ENCODE results near the gene CHD1. TPM values are rescaled to one million over a fixed set of nuclear protein-coding genes. Genes with fewer than 3 reads are reported as not detected.
A peak's percentile ranks its signal among the peaks of the same experiment; 100 is the strongest.

The CHD1 gene
- total RNA-seq, 1 donor from 2014 or later: 24.6 TPM

DNA sequence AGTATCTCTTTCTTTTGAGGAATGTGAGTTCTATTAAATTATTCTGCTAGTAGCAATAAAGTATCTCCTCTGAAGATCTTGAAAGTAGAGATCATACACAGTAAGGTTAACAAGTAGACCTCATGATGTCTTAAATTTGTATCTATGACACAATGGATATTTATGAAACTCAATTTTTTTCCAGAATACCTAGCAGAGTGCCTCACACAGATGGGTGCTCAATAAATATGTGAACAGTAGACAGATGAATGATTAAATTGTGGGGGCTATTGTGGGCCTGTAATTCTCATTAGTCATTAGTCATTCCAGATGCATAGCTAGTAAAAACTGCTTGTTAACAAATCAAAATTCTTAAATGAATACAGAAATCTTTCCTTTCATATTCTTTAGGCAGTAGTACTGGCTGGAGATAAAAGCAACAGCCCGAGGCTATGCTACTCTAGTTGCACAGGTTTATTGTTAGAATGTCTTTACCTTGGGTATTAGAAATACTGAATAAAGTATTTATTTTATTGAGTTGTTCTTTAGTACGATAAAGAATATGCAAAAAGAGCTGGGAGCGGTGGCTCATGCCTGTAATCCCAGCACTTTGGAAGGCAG is 22.0 kb downstream of the CHD1 start:
- Mint-ChIP-seq H3K9me3 (ENCODE audit: low read depth) (no peaks in the 10 kb centered on the region), H3K4me1 (ENCODE audit: low read depth) (peaks cover 33% of the 10 kb centered on the region), H3K27me3 (ENCODE audit: low read depth) (no peaks in the 10 kb centered on the region), H3K4me3 (ENCODE audit: unreplicated experiment) (no peak overlapping the region), H3K36me3 (ENCODE audit: low read depth) (peaks cover 3% of the 10 kb centered on the region), H3K27ac (ENCODE audit: unreplicated experiment) (no peak overlapping the region)
- TF ChIP-seq, protein P1, sequence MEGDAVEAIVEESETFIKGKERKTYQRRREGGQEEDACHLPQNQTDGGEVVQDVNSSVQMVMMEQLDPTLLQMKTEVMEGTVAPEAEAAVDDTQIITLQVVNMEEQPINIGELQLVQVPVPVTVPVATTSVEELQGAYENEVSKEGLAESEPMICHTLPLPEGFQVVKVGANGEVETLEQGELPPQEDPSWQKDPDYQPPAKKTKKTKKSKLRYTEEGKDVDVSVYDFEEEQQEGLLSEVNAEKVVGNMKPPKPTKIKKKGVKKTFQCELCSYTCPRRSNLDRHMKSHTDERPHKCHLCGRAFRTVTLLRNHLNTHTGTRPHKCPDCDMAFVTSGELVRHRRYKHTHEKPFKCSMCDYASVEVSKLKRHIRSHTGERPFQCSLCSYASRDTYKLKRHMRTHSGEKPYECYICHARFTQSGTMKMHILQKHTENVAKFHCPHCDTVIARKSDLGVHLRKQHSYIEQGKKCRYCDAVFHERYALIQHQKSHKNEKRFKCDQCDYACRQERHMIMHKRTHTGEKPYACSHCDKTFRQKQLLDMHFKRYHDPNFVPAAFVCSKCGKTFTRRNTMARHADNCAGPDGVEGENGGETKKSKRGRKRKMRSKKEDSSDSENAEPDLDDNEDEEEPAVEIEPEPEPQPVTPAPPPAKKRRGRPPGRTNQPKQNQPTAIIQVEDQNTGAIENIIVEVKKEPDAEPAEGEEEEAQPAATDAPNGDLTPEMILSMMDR (IDR thresholded peaks at IDR 0.05): no peak
- no peak for DNase-seq (ENCODE audit: low spot score)

DNA sequence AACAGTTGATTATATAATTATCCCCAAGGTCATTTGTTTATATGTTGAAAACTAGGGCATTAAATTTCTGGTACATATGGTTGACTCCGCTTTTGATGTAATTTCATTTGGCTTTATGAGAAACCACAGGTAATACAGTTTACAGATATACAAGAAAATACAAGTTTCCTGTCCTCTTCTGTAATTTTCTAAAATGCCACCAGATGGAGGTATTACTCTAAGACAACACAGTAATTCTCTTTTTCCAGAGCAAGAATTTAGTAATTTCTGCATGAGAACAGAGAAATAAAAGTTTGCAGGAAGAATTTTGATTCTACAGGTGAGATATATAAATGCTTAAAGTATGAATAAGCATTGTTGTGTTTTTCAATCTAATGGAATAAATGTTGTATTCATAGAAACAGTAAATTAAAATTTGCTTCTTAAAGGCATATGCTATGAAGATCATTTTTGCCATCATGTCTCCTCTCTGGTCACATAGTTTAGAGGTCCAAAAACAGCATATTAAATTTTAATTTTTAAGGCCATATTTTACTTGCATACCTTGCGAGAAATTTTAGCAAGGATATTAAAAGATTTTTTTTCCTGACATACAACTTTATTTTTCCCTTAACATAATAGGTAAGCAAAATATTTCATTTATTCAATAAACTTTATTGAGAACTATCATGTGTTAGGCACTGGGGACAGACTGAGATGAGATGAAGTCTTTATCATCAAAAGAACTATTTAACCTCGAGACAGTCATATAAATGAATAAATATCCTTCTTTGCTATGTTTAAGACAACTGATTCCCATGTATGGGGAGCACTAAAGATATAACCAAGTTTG is 22.7 kb downstream of the CHD1 start:
- Mint-ChIP-seq H3K27me3 (ENCODE audit: low read depth) (no peaks in the 10 kb centered on the region), H3K27ac (ENCODE audit: unreplicated experiment) (no peak overlapping the region), H3K9me3 (ENCODE audit: low read depth) (no peaks in the 10 kb centered on the region), H3K4me1 (ENCODE audit: low read depth) (peaks cover 26% of the 10 kb centered on the region), H3K4me3 (ENCODE audit: unreplicated experiment) (no peak overlapping the region), H3K36me3 (ENCODE audit: low read depth) (peaks cover 4% of the 10 kb centered on the region)
- TF ChIP-seq, protein P1 (IDR thresholded peaks at IDR 0.05): peak; percentile 96
- no peak for DNase-seq (ENCODE audit: low spot score)

DNA sequence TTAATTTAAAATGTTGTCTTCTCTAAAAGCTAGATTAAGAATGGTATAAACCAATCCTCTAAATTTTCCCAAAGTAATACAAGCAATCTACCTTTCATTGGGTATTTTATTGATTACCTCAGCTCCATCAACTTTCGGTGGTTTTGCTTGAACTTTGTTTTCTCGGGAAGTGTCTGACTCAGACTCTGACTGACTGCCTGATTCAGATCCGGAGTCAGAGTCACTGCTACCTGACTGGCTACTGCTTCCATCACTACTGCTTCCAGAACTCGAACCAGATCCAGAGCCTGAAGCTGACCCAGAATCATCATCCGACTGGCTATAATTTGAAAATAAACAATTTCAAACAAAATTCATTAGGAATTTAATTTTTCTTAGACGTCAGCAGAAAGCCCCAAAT is 24.0 kb downstream of the CHD1 start:
- H3K9me3 Mint-ChIP-seq (ENCODE audit: low read depth): no peaks in the 10 kb centered on the region
- peaks cover 9% of the 10 kb centered on the region for H3K36me3 Mint-ChIP-seq (ENCODE audit: low read depth)
- no peak overlapping the region for H3K4me3 Mint-ChIP-seq (ENCODE audit: unreplicated experiment)
- no peaks in the 10 kb centered on the region for H3K27me3 Mint-ChIP-seq (ENCODE audit: low read depth)
- peak overlapping the region; percentile 55 for H3K27ac Mint-ChIP-seq (ENCODE audit: unreplicated experiment)
- no peak for DNase-seq (ENCODE audit: low spot score)
- peaks cover 26% of the 10 kb centered on the region for H3K4me1 Mint-ChIP-seq (ENCODE audit: low read depth)
- TF ChIP-seq, protein P1 (IDR thresholded peaks at IDR 0.05): no peak

DNA sequence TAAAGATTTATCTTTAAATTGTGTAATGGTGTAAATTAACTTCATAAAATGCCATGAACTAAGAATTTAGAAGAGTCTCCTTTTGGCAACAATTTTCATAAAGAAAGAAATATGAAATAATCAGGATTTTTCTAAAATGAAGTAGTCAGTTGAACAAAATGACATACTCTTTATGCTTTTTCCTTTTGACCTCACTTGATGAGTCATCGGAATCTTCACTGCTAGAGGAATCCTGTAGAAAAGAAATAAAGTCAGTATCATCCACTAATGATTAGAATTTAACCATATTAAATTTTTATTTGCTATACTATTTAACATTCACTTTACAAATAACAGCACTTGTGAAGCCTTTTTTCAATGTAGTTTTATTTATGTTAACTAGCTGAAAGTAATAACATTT is 26.1 kb downstream of the CHD1 start:
- H3K27me3 Mint-ChIP-seq (ENCODE audit: low read depth): no peaks in the 10 kb centered on the region
- H3K27ac Mint-ChIP-seq (ENCODE audit: unreplicated experiment): no peak overlapping the region
- no peak overlapping the region for H3K4me3 Mint-ChIP-seq (ENCODE audit: unreplicated experiment)
- peaks cover 16% of the 10 kb centered on the region for H3K4me1 Mint-ChIP-seq (ENCODE audit: low read depth)
- peaks cover 16% of the 10 kb centered on the region for H3K36me3 Mint-ChIP-seq (ENCODE audit: low read depth)
- TF ChIP-seq, protein P1 (IDR thresholded peaks at IDR 0.05): no peak
- H3K9me3 Mint-ChIP-seq (ENCODE audit: low read depth): no peaks in the 10 kb centered on the region
- DNase-seq (ENCODE audit: low spot score): no peak

DNA sequence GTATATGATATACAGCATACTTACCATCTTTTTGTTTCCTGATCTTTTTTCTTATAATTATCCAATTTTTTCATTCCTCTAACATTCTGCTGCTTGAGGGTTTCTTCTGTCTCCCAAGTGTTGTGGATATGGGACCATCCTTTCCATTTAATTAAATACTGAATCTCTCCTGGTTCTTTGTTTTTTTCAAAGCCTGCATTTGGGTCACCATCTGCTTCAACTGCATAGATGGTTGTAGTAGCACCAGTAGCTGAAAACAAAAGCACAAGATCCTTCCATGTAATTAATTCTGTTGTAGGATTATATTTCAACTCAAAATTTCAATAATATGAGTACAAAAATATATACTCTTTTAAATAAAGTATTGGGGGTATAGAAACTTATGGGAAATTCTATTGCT is 29.4 kb downstream of the CHD1 start:
- DNase-seq (ENCODE audit: low spot score): no peak
- H3K27me3 Mint-ChIP-seq (ENCODE audit: low read depth): no peaks in the 10 kb centered on the region
- TF ChIP-seq, protein P1 (IDR thresholded peaks at IDR 0.05): no peak
- H3K27ac Mint-ChIP-seq (ENCODE audit: unreplicated experiment): no peak overlapping the region
- H3K36me3 Mint-ChIP-seq (ENCODE audit: low read depth): peaks cover 27% of the 10 kb centered on the region
- H3K4me3 Mint-ChIP-seq (ENCODE audit: unreplicated experiment): no peak overlapping the region
- H3K4me1 Mint-ChIP-seq (ENCODE audit: low read depth): peaks cover 11% of the 10 kb centered on the region
- no peaks in the 10 kb centered on the region for H3K9me3 Mint-ChIP-seq (ENCODE audit: low read depth)
